ENCODE measurements around the gene PRDM1.

DNA sequence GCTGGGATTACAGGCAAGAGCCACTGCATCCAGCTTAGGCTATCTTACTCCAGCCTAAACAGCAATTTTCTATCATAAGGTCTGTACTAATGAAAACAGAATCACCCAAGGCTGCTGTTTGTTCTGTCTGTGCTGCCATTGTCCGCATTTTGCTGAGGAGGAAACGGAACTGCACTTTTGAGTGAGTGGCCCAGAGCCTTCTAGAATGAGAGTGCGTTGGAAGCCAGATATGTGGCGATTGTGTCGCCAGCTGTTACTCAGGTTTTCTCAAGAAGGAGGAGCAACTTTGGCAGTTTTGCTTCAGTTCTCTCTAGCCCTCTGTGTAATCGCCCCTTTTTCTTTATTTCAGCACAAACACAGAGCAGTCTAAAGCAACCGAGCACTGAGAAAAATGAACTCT, 18.3 kb downstream of the PRDM1 start:
- TF ChIP-seq, protein P1, sequence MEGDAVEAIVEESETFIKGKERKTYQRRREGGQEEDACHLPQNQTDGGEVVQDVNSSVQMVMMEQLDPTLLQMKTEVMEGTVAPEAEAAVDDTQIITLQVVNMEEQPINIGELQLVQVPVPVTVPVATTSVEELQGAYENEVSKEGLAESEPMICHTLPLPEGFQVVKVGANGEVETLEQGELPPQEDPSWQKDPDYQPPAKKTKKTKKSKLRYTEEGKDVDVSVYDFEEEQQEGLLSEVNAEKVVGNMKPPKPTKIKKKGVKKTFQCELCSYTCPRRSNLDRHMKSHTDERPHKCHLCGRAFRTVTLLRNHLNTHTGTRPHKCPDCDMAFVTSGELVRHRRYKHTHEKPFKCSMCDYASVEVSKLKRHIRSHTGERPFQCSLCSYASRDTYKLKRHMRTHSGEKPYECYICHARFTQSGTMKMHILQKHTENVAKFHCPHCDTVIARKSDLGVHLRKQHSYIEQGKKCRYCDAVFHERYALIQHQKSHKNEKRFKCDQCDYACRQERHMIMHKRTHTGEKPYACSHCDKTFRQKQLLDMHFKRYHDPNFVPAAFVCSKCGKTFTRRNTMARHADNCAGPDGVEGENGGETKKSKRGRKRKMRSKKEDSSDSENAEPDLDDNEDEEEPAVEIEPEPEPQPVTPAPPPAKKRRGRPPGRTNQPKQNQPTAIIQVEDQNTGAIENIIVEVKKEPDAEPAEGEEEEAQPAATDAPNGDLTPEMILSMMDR (IDR thresholded peaks at IDR 0.05 in 8 of 11, conservative IDR thresholded peaks at IDR 0.05 in 3 of 11), result no peak
- no peak for TF ChIP-seq POLR2A (IDR thresholded peaks at IDR 0.05)
